ENCODE data around the gene DPY30.
"Not testable (repeated sequence)": the region's sequence is repeated elsewhere in the genome, so short reads cannot be mapped to it uniquely, and the experiment has no call there.

The DPY30 gene

DNA sequence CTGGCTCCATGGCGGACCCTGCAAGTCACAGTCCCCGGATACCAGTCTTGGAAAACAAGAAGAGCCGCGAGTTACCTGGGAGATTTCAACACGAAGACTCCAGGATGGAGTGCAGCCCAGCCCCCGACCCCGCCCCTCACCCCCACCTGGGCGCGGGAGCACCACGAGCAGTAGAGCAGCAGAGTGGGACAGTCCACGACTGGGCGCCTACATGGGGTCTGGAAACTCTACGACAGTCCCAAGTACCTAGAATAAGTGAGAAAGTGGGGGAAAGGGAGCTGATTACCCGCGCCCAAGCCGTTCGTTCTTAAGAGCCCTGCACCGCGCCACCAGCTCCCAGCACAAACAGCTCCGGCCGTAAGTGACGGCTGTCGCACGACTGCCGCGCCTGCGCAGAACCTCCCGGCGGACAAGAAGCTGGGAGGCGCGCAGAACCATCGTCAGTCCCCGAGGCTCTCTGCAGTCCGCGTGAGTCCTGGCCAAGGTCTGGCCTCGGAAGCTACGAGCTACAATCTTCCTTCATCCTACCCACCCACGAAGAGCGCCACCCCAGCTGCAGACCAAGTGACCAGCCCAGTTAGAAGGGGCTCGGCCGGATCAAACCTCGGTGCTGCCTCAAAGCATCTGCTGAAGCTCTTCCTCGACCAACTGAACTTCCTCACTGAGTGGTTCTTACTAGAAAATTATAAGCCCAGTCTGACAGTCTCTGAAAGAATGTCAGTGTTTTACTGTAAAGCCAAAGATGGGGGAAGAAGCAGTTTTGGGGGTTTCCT lies at the start of gene DPY30:
TSS of gene DPY30 (minus strand) at position 359 of the 773 bp plus-strand sequence. CDS start at position 10, 349 bp downstream.
- peak; percentile 82 for DNase-seq

GRCh38 chr2:32074134-32074506 lies 34.5 kb upstream of the DPY30 start:
- DNase-seq, result no peak

DNA sequence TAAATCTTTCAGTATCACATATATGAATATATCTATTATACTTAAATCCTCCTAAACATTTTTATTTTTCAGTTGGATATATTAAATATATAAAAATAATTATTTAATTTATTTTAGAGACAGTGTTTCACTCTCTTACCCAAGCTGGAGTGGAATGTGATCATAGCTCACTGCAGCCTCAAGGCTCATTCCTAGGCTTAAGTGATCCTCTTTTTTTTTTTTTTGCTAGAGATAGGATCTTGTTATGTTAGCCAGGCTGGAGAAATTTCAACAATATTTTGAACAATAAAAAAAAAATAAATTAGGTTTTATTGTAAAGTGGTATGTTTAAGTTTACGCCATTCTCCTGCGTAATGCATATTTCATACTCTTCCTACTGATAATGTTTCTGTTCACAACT lies 27.9 kb upstream of the DPY30 start:
- no peak for DNase-seq

DNA sequence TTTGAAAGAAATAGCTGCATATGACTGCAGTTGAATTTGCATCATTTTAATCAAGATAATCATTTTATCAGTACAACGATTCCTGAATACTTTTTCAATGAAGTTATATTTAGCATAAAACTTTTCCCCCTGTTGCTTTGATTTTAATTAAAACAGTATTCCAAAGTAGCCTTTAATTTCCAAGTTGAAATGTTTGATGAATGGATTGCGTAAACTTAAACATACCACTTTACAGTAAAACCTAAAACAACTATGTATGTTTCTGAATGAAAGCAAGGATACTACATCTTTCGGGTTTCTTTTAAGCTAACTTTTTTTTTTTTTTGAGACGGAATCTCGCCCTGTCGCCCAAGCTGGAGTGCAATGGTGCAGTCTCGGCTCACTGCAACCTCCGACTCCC lies 25.1 kb upstream of the DPY30 start:
- DNase-seq, result no peak

DNA sequence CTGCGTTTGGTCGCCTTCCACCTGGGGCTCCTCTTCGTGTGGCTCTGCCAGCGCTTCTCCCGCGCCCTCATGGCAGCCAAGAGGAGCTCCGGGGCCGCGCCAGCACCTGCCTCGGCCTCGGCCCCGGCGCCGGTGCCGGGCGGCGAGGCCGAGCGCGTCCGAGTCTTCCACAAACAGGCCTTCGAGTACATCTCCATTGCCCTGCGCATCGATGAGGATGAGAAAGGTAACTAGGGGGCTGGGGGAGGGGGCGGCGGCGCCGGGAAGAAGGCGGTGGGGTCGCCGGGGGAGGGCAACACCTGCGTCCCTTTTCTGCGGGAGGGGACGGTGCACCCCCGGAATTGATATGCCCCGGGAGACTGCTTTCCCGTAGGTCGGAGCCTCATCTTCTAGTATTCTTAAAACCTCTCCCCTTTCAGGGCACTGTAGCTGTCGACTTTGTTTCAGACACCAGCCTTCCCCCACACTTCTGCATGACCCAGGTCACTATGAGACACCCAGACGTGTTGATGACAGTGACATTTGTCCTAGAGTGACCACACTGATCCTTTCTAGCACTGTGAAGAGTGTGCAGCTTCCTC lies 24.5 kb upstream of the DPY30 start:
- DNase-seq, result no peak

DNA sequence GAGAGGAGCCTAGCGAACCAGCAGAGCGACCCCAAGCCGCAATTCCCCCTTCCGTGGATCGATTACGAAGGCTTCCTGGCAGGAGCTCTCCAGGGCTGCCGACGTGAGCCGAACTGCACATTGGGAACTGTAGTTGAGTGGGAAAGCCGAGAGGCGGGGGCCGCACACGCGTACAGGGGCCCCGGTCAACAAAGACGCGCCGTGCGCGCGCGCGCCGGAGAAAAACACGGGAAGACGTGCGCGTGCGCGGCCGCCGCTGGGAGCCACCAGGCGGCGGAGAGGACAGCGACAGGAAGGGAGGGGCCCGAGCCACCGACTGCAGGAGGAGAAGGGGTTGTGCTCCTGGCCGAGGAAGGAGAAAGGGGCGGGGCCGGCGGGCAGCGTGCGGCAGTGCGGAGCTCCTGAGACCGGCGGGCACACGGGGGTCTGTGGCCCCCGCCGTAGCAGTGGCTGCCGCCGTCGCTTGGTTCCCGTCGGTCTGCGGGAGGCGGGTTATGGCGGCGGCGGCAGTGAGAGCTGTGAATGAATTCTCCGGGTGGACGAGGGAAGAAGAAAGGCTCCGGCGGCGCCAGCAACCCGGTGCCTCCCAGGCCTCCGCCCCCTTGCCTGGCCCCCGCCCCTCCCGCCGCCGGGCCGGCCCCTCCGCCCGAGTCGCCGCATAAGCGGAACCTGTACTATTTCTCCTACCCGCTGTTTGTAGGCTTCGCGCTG lies 23.9 kb upstream of the DPY30 start, which contains the start of gene SPAST:
TSS of gene SPAST (plus strand) at position 247 of the 711 bp plus-strand sequence. CDS start at position 523, 276 bp downstream.
- DNase-seq, result peak; percentile 94

- DNase-seq, result peak; percentile 20
Measured at GRCh38 chr2:32061973-32062861, 22.6 kb upstream of the DPY30 start.

DNA sequence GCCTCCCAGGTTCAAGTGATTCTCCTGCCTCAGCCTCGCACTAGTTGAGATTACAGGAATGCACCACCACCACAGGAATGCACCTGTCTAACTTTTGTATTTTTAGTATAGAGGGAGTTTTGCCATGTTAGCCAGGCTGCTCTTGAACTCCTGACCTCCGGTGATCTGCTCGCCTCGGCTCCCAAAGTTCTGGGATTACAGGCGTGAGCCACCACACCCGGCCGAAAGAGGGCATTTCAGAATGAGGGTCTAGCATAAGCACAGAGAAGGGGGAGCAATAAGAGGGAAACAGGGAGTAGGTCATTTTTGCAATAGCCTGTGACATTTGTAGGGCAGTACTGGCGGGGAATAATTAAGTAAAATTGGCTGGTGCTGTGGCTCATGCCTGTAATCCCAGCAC lies 21.8 kb upstream of the DPY30 start:
- DNase-seq, result no peak

GRCh38 chr2:32060266-32060665 lies 20.7 kb upstream of the DPY30 start:
- DNase-seq, result no peak

DNA sequence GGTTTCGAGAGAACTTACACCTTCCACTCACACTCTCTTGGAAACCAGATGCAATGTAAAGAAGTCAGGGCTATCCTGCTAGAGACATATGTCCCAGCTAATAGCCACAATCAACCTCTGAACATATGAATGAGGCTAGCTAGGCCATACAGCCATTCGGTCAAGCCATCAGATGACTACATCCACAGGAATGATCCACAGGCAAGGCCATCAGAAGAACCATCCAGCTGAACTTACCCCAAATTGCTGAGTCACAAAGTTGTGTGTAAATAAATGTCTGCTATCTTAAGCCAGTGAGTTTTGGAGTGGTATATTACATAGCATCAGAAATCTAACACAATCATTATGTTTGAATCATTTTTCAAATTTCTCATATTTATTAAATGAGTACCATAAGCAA lies 18.5 kb upstream of the DPY30 start:
- DNase-seq, result no peak

- not testable (repeated sequence) for DNase-seq
Measured at GRCh38 chr2:32054583-32054982, 15.0 kb upstream of the DPY30 start.

GRCh38 chr2:32051836-32052439 lies 12.3 kb upstream of the DPY30 start:
- no peak for DNase-seq

DNA sequence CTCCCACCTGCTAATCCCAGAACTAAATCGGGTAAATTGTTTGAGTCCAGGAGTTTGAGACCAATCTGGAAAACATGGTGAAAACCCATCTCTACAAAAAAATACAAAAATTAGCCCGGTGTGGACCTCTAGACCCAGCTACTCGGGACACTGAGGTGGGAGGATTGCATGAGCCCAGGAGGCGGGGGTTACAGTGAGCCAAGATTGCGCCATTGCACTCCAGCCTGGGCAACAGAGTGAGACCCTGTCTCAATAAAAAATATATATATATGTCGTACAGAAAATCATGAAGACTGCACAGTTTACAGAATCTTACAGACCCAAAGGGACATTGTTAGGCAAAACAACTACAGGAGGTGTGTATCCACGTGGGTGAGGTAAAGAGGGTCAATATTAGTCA lies 4.0 kb upstream of the DPY30 start:
- no peak for DNase-seq

GRCh38 chr2:32034198-32034887 lies 5.3 kb downstream of the DPY30 start:
- DNase-seq, result not testable (repeated sequence)

GRCh38 chr2:32018789-32019482 lies 20.7 kb downstream of the DPY30 start:
- not testable (repeated sequence) for DNase-seq

- no peak for DNase-seq
Measured at GRCh38 chr2:32012872-32013271, 26.7 kb downstream of the DPY30 start.

DNA sequence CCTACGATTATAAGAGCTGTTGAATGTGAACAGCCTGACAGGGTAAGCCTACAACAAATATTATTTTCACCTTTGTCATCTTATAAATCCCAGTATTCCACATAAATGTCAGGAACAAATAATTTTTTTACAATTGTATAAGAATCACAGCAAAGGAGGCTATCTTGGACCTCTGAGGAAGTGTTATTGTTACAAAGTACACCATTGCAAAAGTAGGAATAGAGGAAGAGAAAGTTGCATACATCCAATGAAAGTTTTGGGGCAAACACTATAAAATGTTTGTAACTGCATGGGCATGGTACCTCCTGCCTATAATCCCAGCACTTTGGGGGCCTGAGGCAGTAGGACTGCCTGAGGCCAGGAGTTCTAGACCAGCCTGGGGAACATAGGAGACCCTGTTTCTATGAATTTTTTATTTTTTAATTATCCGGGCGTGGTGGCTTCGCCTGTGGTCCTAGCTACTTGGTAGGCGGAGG lies 28.1 kb downstream of the DPY30 start:
- DNase-seq, result no peak

DNA sequence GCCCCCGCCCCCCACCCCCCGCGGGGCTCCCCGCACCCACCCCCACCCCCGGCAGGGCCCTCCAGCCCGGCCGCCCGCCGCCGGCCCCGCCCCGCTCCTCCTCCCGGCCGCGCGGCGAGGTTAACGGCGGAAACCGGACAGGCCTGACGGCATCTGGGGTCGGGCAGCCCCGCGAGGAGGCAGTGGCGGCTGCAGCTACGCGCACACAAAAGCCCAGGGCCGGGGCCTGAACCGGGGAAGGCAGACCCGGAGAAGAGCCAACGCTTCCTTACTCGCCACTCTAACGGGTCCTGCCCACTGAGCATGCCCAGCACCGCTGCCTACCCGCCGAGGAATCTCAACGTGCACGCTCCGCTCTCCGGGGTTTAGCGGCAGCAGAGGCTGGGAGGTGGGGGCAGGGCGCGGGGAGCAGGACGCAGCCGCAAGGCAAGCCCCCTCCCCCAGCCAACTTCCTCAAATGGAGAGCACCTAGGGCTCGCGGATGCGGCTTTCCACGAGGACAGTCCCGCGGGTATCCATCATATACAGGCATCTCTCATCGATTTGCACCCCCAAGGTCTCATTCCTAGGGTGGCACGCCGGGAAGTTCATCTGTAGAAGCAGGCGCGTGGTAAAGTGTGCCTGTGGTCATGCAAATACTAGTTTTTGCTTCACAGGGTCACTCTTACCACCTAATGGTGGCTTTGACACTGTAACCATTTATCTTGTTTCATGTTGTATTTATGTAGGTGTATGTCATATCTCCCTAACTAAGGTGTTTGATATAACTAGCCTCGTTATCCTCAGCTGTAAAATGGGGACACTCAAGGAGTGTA lies 28.7 kb downstream of the DPY30 start, which contains the start of gene MEMO1:
TSS of gene MEMO1 (minus strand) at position 339 of the 815 bp plus-strand sequence. CDS start 761 bp downstream, outside the sequence.
- peak; percentile 83 for DNase-seq

GRCh38 chr2:32010280-32010669 lies 29.3 kb downstream of the DPY30 start:
- peak; percentile 57 for DNase-seq

Measured in T1000 (cell line).